Measurements from ENCODE around the gene LGI4. TPM values are rescaled to one million over a fixed set of nuclear protein-coding genes. Genes with fewer than 3 reads are reported as not detected.

LGI4 gene
- 0.59 and 1.5 TPM in 2 replicates for total RNA-seq

DNA sequence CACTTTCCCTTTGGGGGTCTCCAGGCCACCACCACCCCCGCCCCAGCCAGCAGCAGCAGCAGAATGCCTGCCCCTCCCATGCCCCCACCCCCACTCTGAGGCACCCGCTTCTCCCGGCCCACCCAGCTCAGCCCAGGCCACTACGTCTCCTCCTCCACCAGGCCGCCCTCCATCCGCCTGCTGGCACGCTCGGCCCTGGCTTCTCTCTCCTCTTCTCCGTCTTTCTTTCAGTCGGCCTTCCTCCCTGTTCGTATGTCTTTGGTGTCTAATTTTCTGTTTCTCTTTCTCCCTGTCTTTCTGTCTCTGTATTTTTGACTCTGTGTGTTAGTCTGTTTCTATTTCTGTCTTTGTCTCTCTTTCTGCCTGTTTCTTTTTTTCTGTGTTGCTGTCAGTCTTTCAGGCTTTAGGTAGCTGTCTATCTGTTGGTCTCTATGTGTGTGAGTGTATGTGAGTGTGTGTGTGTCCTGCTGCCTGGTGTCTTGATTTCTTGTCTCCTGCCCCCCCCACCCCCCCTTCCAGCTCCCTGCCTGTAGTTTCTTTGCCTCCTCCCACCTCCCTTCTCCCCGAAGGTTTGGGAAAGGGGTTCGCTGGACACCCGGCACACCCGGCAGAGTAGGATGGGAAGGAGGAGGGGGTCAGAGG is at the start of gene LGI4:
TSS of gene LGI4 (minus strand) at position 459 of the 642 bp plus-strand sequence. CDS start at position 80, 379 bp downstream.

DNA sequence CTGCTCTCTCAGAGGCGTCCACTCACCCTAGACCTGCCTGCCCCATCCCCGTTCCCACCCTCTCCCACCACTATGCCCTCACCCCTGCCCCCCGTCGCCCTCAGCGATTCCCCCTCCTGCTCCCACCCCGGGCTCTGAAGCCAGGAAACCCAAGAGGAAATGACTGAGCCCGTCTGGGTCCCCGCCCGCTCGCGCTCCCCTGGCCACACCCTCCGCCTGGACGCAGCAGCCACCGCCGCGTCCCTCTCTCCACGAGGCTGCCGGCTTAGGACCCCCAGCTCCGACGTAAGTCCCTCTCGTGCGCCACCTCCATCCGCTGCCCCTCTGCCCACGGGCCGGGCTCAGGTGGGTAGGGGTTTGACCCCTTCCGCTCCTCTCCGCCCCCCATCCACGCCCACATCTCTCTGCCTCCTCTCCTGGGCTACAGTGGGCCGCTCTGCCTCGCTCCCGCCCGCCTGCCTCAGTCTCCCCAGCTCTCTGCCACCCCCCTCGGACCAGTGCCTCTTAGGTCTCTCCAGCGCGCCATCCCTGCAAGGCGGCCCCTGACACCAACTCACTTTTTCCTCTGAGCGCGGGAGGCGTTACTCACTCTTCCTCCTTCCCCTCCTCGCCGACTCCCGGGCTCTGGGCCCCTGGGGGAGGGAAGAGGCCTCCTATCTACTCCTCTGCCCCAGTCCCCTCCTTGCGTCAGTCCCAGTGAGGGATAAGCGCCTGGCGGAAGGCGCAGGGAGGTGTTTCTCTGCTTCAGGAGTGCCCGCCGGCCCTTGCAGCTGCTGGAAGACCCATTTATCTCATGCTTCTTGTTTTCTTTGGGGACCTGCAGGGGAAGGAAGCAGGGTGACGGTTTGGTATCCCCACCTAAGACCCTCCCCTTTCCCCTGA is 19.9 kb upstream of the LGI4 start, which contains the start of gene FXYD5:
TSS of gene FXYD5 (plus strand) at position 211 of the 882 bp plus-strand sequence. CDS start 816 bp downstream, outside the sequence.

DNA sequence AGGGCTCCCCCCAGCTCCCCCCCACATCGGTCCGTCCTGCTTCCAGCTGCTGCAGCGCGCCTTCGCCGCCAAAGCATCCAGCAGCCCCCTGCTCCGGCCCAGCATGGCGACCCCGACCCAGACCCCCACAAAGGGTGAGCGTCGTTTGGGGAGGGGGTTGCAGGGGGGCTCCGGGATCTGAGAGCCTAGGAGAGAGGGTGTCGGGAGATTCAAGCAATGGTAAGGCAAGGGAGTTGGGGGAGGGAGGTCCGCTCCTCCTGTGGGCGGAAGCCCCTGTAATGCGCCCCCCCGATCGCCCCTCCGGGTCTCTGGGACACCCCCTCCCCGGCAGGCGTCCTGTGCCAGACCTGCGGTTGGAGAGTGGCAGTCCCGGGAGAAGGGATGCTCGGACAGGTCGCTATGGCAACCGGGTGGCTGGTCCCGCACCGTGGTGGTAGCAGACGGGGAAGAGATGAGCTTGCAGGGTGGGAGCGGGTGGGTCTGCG is 8.4 kb upstream of the LGI4 start, which contains the start of gene FXYD7:
TSS of gene FXYD7 (plus strand) at position 25 of the 485 bp plus-strand sequence. CDS start at position 104, 79 bp downstream.

DNA sequence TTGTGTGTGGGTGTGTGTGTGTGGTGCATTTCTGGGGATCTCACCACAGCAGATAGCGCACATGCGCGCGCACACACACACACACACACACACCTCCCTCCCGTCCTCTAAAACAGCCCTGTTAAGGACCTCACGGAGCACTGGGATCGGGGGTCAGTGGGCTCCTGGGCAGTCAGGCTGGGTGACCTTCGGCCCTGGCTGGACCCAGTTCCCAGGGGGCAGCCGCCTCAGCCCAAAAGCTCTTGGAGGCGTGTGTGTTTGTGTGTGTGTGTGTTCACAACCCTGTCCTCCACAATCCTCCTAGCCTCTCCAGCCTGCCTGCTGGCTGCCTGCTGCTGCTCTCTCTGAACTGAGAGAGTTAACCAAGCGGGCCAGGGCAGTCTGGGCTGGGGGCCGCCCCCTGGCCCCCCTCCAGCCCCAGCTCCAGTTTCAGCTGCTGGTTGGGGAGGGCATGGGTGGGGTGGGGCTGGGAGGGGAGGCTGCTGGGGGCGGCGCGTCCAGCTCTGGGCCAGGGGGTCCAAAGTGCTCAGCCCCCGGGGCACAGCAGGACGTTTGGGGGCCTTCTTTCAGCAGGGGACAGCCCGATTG is 3.5 kb upstream of the LGI4 start, which contains the start of gene FXYD1:
TSS of gene FXYD1 (plus strand) at position 520 of the 588 bp plus-strand sequence. CDS start 1,256 bp downstream, outside the sequence.

DNA sequence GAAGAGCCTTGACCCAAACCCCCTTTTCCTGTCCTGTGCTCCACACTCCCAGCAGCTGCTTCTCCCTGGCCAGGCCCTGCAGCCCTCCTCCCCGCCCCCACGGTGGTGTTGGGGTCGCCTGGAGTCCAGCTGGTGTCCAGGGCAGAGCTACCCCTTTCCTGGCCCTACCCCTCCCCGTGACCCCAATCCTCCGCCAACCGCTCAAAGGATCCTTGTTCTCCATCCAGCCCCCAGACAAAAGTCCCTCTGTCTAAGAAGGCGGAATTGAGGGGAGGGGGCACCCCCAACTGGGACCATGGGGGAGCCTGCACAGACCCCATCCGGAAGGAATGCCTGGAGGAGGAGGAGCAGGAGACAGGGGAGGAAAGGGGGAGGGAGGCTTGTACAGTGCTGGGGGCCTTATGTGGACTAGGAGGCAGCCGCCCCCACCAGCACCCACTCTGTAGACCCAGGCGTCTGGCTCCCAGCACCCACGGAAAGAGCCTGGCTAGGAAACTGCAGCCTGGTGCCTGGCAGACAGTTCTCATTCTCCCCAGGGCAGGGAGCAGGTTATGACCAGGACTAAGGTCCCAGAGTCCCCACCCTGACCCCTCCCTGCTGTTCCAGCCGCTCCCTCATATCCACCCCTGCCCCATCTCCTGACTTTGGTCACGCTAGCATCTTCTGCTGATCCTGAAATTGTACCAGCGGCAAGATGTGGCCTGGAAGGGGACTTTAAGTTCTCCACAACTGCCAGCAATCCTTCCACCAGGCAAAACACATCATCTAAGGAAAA is 19.5 kb downstream of the LGI4 start, which contains the start of gene FXYD3:
TSS of gene FXYD3 (plus strand) at position 647 of the 775 bp plus-strand sequence. CDS start 3,554 bp downstream, outside the sequence.

Other genes with a start within 250 kb of the LGI4 start
- 1.8 and 2.8 TPM in 2 replicates for gene ZNF30, start 208.2 kb downstream of the LGI4 start, total RNA-seq
- gene ZNF792, start 170.8 kb downstream of the LGI4 start, total RNA-seq: 5.4 and 6.7 TPM in 2 replicates
- gene GRAMD1A, start 134.7 kb downstream of the LGI4 start, total RNA-seq: 31.7 and 46.6 TPM in 2 replicates
- gene SCN1B, start 104.6 kb downstream of the LGI4 start, total RNA-seq: 10.6 and 15.9 TPM in 2 replicates
- gene HPN, start 93.3 kb downstream of the LGI4 start, total RNA-seq: 0.07 TPM in 1 of 2 replicates, not detected in the other
- gene FXYD3, start 19.2 kb downstream of the LGI4 start, total RNA-seq: not detected in 2 replicates
- gene FXYD1, start 3.8 kb upstream of the LGI4 start, total RNA-seq: 4.2 TPM in 2 replicates
- gene FXYD7, start 8.2 kb upstream of the LGI4 start, total RNA-seq: not detected in 2 replicates
- 29.7 and 48.7 TPM in 2 replicates for gene FXYD5, start 19.7 kb upstream of the LGI4 start, total RNA-seq
- not detected in 2 replicates for gene FAM187B, start 93.7 kb upstream of the LGI4 start, total RNA-seq
- gene LSR, start 113.9 kb upstream of the LGI4 start, total RNA-seq: 0.20 and 0.33 TPM in 2 replicates
- 80.5 and 94.7 TPM in 2 replicates for gene USF2, start 133.9 kb upstream of the LGI4 start, total RNA-seq
- gene HAMP, start 147.5 kb upstream of the LGI4 start, total RNA-seq: 0.07 TPM in 1 of 2 replicates, not detected in the other
- not detected in 2 replicates for gene MAG, start 157.1 kb upstream of the LGI4 start, total RNA-seq
- gene CD22, start 194.1 kb upstream of the LGI4 start, total RNA-seq: 0.40 and 0.78 TPM in 2 replicates
- not detected in 2 replicates for gene FFAR1, start 212.8 kb upstream of the LGI4 start, total RNA-seq
- not detected in 2 replicates for gene FFAR3, start 223.4 kb upstream of the LGI4 start, total RNA-seq
- 0.07 TPM in 1 of 2 replicates, not detected in the other for gene GPR42, start 236.0 kb upstream of the LGI4 start, total RNA-seq